GM21515 (cell line): Measurements from ENCODE around the gene AGFG1.

Experiments used
- ATAC-seq: cut with Tn5 transposase; IDR thresholded peaks from one replicate; pipeline ENCODE4 v1.9.1; 2021; ENCODE audit not compliant: unreplicated experiment

AGFG1 gene

DNA sequence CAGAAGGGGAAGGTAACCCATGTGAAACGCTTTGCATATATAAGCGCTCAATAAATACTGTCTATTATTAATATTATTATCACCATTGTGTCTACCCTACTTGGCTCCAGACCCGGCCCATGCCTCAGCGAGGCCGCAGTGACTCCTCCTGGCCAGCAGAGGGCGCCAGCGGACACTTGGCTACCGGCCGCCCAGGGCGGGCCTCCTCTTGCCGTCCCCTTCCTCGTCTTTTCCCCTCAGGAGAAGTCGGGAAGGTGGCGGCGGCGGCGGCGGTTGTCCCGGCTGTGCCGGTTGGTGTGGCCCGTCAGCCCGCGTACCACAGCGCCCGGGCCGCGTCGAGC, at the start of gene AGFG1:
Gene AGFG1 (plus strand): TSS at position 233 of the 341 bp plus-strand sequence. CDS start 266 bp downstream, outside the sequence.
- ATAC-seq, result peak; percentile 84

GRCh38 chr2:227423656-227424499, 48.1 kb upstream of the AGFG1 start:
- no peak for ATAC-seq

- no peak for ATAC-seq
Measured at GRCh38 chr2:227428731-227429285, 43.1 kb upstream of the AGFG1 start.

DNA sequence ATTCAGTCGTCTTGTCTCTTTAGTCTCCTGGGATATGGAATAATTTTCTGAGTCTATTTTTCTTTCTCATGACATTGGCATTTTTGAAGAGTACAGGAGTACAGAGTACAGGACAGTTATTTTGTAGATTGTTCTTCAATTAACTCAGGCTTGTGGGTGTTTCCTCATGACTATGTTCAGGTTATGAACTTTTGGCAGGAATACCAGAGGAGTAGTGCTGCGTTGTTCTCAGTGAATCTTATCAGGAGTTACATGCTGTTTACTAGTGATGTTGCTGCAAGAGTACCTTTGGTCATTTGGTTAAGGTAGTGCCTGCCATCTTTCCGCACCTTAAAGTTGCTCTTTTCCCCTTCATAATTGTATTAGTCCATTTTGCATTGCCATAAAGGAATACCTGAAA, 41.3 kb upstream of the AGFG1 start:
- no peak for ATAC-seq

- ATAC-seq, result no peak
Measured at GRCh38 chr2:227433171-227433570, 38.8 kb upstream of the AGFG1 start.

- ATAC-seq, result no peak
Measured at GRCh38 chr2:227436436-227437174, 35.4 kb upstream of the AGFG1 start.

DNA sequence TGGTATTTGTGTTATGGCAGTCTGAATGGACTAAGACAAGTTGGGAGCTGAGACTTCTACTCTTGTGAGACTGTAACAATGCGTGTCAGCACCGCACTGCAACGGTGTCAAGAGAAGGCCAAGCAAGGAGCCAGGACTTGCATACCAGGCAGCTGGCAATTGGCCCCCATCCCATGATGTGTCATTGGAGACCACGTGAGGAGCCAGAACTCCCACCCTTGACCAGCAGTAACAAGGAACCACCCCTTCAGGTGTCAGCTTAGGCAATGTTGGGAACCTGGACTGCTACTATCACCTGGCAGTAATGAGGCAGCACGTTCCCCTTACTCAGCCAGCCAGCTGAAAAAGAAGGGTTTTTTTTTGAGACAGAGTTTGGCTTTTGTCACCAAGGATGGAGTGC, 32.7 kb upstream of the AGFG1 start:
- ATAC-seq, result no peak

DNA sequence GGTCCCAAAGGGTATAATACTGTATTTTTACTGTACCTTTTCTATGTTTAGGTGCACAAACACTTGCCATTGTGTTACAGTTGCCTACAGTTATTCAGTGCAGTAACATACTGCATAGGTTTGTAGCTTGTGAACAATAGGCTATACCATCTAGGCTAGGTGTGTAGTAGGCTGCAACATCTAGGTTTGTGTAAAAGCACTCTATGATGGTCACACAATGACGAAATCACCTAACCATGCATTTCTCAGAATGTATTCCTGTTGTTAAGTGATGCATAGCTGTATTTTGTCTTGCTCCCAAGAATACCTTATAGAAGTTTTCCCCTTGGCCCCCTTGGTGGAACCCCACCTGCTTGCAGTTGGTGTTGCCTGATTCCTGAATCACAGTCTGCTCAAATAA, 29.3 kb upstream of the AGFG1 start:
- ATAC-seq, result no peak

DNA sequence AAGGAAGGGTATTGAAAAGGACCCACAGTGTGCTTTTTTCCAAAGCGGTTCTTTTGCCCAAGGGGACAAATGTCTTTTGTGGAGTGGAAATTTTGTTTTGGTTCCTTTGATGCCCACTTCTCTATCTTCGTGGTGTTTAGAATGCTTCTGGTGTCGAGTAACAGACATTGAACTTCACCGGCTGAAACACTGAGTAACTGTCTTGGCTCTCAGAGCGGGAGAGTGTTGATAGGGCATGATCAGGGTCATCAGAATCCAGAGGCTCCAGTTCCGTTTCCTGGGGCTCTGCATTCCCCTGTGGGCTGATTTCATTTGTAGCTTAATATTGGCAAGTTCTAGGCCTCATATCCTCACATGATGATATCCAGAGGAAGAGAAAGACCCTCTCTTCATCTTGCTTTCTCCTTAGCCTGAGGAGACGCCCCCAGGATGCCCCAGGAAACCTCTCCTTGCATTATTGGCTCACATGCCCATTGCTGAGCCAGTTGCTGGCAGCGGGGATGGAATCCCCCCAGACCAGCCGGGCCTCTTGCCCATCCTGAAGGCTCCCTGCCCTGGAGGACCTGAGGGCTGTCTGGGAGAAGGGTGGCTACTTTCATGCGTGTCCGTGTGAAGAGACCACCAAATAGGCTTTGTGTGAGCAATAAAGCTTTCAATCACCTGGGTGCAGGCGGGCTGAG, 27.9 kb upstream of the AGFG1 start:
- no peak for ATAC-seq

- no peak for ATAC-seq
Measured at GRCh38 chr2:227447606-227448005, 24.4 kb upstream of the AGFG1 start.

- no peak for ATAC-seq
Measured at GRCh38 chr2:227450311-227450841, 21.6 kb upstream of the AGFG1 start.

- no peak for ATAC-seq
Measured at GRCh38 chr2:227450926-227451654, 20.9 kb upstream of the AGFG1 start.

- no peak for ATAC-seq
Measured at GRCh38 chr2:227451655-227451992, 20.3 kb upstream of the AGFG1 start.

DNA sequence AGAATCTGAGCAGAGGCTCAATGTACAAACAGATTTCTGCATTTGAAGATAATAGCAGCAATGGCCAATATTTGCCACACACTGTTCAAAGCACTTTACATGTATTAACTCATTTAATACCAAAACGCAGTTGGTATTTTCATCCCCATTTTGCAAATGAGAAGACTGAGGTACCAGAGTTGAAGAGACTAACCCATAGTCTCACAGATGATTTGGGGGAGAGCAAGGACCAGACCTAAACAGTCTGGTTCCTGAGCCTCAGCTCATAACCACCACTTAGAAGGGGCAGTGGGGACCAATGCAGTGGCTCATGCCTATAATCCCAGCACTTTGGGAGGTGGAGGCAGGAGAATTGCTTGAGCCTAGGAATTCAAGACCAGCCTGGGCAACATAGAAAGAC, 18.1 kb upstream of the AGFG1 start:
- ATAC-seq, result no peak

GRCh38 chr2:227454323-227454860, 17.6 kb upstream of the AGFG1 start:
- ATAC-seq, result no peak

GRCh38 chr2:227455200-227455599, 16.8 kb upstream of the AGFG1 start:
- ATAC-seq, result no peak

DNA sequence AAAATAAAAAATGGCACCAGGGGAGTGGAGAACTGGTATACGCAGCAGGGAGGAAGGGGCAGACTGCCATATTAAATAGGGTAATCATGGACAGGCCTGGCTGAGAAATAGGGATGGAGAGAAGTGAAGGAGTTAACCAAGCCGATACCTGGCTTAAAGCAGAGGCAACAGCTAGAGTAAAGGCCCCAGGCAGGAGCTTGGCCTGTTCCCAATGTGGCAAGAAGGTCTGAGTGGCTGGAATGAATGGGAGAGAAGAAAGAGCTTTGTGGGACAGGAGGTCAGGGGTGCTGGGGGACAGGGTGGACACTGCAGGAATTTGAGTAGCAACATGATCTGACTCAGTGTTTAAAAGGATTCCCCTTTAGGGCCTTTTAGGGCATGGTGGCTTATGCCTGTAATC, 15.9 kb upstream of the AGFG1 start:
- no peak for ATAC-seq

GRCh38 chr2:227456772-227457171, 15.2 kb upstream of the AGFG1 start:
- no peak for ATAC-seq

GRCh38 chr2:227460070-227460485, 11.9 kb upstream of the AGFG1 start:
- ATAC-seq, result no peak

DNA sequence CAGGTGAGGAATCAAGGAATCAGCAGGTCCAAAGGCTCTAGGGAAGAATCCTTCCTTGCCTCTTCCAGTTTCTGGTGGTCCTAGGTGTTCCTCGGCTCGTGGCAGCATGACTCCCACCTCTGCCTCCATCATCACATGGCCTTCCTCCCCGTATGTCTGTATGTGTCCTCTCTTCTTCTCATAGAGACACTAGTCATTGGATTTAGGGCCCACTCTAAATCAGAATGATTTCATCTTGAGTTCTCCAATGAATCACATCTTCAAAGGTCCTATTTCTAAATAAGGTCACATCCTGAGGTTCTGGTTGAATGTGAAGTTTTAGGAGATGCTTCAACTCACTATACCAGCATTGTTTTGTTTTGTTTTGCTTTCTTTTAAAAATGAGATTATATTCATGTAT, 11.1 kb upstream of the AGFG1 start:
- no peak for ATAC-seq
